Choroid plexus epithelial cell (primary cell): ENCODE results near the gene NXT1.

ENCODE experiments used
- DNase-seq: peaks from one replicate; pipeline ENCODE4 v3.0.0-alpha.2; 2010; ENCODE audit warnings: low read depth
- H3K4me3 ChIP-seq: 2 replicates; pipeline ENCODE4 v1.5.1; 2011; ENCODE audit warnings: low read depth, mild to moderate bottlenecking, control low read depth, low read length, moderate library complexity
- CTCF ChIP-seq: conservative IDR thresholded peaks from 2 replicates; pipeline ENCODE4 v1.5.1; 2011; ENCODE audit warnings: low read depth, mild to moderate bottlenecking, control low read depth, inconsistent platforms, low read length, moderate library complexity

The NXT1 gene

GRCh38 chr20:23387118-23387443 lies 36.5 kb downstream of the NXT1 start:
- TF ChIP-seq CTCF = no peak
- DNase-seq = no peak
- no peak overlapping the region for H3K4me3 ChIP-seq

GRCh38 chr20:23390091-23390774 lies 39.6 kb downstream of the NXT1 start:
- DNase-seq = no peak
- no peak for TF ChIP-seq CTCF
- no peak overlapping the region for H3K4me3 ChIP-seq

GRCh38 chr20:23391707-23392310 lies 41.2 kb downstream of the NXT1 start:
- H3K4me3 ChIP-seq = no peak overlapping the region
- DNase-seq = no peak
- no peak for TF ChIP-seq CTCF

- no peak for DNase-seq
- no peak for TF ChIP-seq CTCF
- H3K4me3 ChIP-seq = no peak overlapping the region
These were observed 43.6 kb downstream of the NXT1 start for GRCh38 chr20:23393996-23394775.

GRCh38 chr20:23396950-23397627 lies 46.5 kb downstream of the NXT1 start:
- no peak overlapping the region for H3K4me3 ChIP-seq
- DNase-seq = peak; percentile 56
- TF ChIP-seq CTCF = no peak

- peak; percentile 78 for DNase-seq
- no peak for TF ChIP-seq CTCF
- H3K4me3 ChIP-seq = no peak overlapping the region
These were observed 47.4 kb downstream of the NXT1 start for GRCh38 chr20:23397961-23398360.
